Endothelial cell of umbilical vein (primary cell): Measurements from ENCODE around the gene MED23. TPM values are rescaled to one million over a fixed set of nuclear protein-coding genes. Genes with fewer than 3 reads are reported as not detected.

Source experiments
- BruUV-seq: library from RNA; stranded (reverse); fragments of 400-500 nt; replicated peaks from 2 replicates; lab custom pipeline; 2021; lab: Mats Ljungman, UMichigan
- CTCF ChIA-PET: fragments of 300-600, 350-600 bp; sonication (Branson Sonifier 250); formaldehyde crosslinking; loops from one replicate; lab custom pipeline; 2021; ENCODE audit warnings: antibody characterized with exemption, inconsistent platforms; lab: Charles Lee
- POLR2A ChIA-PET: fragments of 300-600, 350-600 bp; sonication (Branson Sonifier 250); formaldehyde crosslinking; loops from one replicate; lab custom pipeline; 2021; ENCODE audit warnings: antibody characterized with exemption, inconsistent platforms; lab: Charles Lee
- DNase-seq: peaks from one replicate; pipeline ENCODE4 v3.0.0-alpha.2; 2011; ENCODE audit warnings: low read depth, low spot score
- FAIRE-seq: peaks from 2 replicates; lab custom pipeline; 2011; peaks lifted over from hg19 to GRCh38; lab: Jason Lieb, UNC
- H2AFZ ChIP-seq: 2 replicates; pipeline ENCODE4 v1.6.0; 2012; ENCODE audit warnings: low read depth, low read length, control low read depth, inconsistent platforms
- H3K27ac ChIP-seq: 2 replicates; pipeline ENCODE4 v1.5.1; 2011; ENCODE audit warnings: low read depth, mild to moderate bottlenecking, control low read depth, low read length, moderate library complexity; ENCODE audit not compliant: insufficient read depth
- H3K27me3 ChIP-seq, 2 experiments: 2 replicates each; pipeline versions ENCODE4 v1.6.0 to v1.6.1; 2011; ENCODE audit warnings: low read length in 2 of 2, mixed read lengths in 1 of 2; ENCODE audit not compliant: control insufficient read depth in 2 of 2, insufficient read depth in 2 of 2
- H3K36me3 ChIP-seq, 2 experiments: 2 replicates in 1 of 2; 3 replicates in 1 of 2; pipeline ENCODE4 v1.5.1; 2011; ENCODE audit warnings: low read length in 2 of 2, mild to moderate bottlenecking in 1 of 2, moderate library complexity in 1 of 2; ENCODE audit not compliant: control insufficient read depth in 2 of 2, insufficient read depth in 2 of 2; ENCODE audit errors: extremely low read depth in 1 of 2
- H3K4me1 ChIP-seq: 3 replicates; pipeline ENCODE4 v1.5.1; 2011; ENCODE audit warnings: mild to moderate bottlenecking, low read length; ENCODE audit not compliant: control insufficient read depth, insufficient read depth; ENCODE audit errors: extremely low read depth
- H3K4me2 ChIP-seq: 2 replicates; pipeline ENCODE4 v1.6.1; 2011; ENCODE audit warnings: low read length, control low read depth, mixed read lengths; ENCODE audit not compliant: insufficient read depth
- H3K4me3 ChIP-seq, 3 experiments: fragments of 200-600 bp in 1 of 3; sonication (generic), shearing (Covaris generic) in 1 of 3; replicated peaks in 1 of 3; 2 replicates each; pipeline ENCODE4 v1.5.1; 2011 to 2016; ENCODE audit warnings: control low read depth in 3 of 3, low read length in 3 of 3, mild to moderate bottlenecking in 2 of 3, inconsistent platforms in 1 of 3, low read depth in 1 of 3, moderate library complexity in 1 of 3; ENCODE audit not compliant: insufficient read depth in 1 of 3
- H3K79me2 ChIP-seq: 2 replicates; pipeline ENCODE4 v1.6.0; 2012; ENCODE audit warnings: low read length, inconsistent platforms; ENCODE audit not compliant: control insufficient read depth, insufficient read depth
- H3K9ac ChIP-seq: replicated peaks from 2 replicates; pipeline ENCODE3; 2011; ENCODE audit warnings: low read length, control low read depth; ENCODE audit not compliant: insufficient read depth; ENCODE audit errors: extremely low read depth
- H3K9me1 ChIP-seq: replicated peaks from 3 replicates; pipeline ENCODE4 v1.6.0; 2011; ENCODE audit warnings: mild to moderate bottlenecking, low read length; ENCODE audit not compliant: control insufficient read depth, insufficient read depth; ENCODE audit errors: extremely low read depth
- H3K9me3 ChIP-seq: replicated peaks from 2 replicates; pipeline ENCODE4 v1.5.1; 2012; ENCODE audit warnings: low read length, inconsistent platforms; ENCODE audit not compliant: control insufficient read depth, insufficient read depth
- H4K20me1 ChIP-seq: replicated peaks from 2 replicates; pipeline ENCODE3; 2011; ENCODE audit warnings: mild to moderate bottlenecking, low read length; ENCODE audit not compliant: control insufficient read depth, insufficient read depth; ENCODE audit errors: extremely low read depth
- CTCF ChIP-seq, 2 donors: IDR thresholded peaks; 1 replicate in 1 of 2; 2 replicates in 1 of 2; pipeline ENCODE4 v1.5.1; 2011; ENCODE audit warnings: low read length in 2 of 2, mild to moderate bottlenecking in 2 of 2, moderate library complexity in 2 of 2, control low read depth in 1 of 2, inconsistent platforms in 1 of 2, low read depth in 1 of 2; ENCODE audit not compliant: insufficient read depth in 1 of 2; ENCODE audit errors: extremely low read depth in 1 of 2
- EZH2 ChIP-seq: IDR thresholded peaks from 2 replicates; pipeline ENCODE4 v1.6.1; 2012; ENCODE audit warnings: borderline replicate concordance, low read depth, mild to moderate bottlenecking, moderate library complexity, low read length, inconsistent platforms; ENCODE audit not compliant: severe bottlenecking
- FOS ChIP-seq: IDR thresholded peaks from 2 replicates; pipeline ENCODE4 v1.6.1; 2011; ENCODE audit warnings: mild to moderate bottlenecking, low read length, moderate library complexity, borderline replicate concordance; ENCODE audit not compliant: insufficient read depth
- GATA2 ChIP-seq: IDR thresholded peaks from 2 replicates; pipeline ENCODE4 v1.7.0; 2011; ENCODE audit warnings: low read depth, mild to moderate bottlenecking, moderate library complexity, mixed read lengths, low read length; ENCODE audit not compliant: insufficient read length, insufficient read depth
- JUN ChIP-seq: IDR thresholded peaks from 2 replicates; pipeline ENCODE4 v1.6.1; 2011; ENCODE audit warnings: borderline replicate concordance, low read depth; ENCODE audit not compliant: insufficient read length, insufficient read depth
- MAX ChIP-seq: IDR thresholded peaks from 2 replicates; pipeline ENCODE4 v1.6.1; 2011; ENCODE audit not compliant: insufficient read depth, insufficient read length
- MYC ChIP-seq: IDR thresholded peaks from one replicate; pipeline ENCODE4 v1.6.1; 2011; ENCODE audit warnings: mild to moderate bottlenecking, low read depth, low read length
- POLR2A ChIP-seq: IDR thresholded peaks from 2 replicates; pipeline ENCODE4 v1.6.1; 2012; ENCODE audit warnings: low read depth, mild to moderate bottlenecking, control low read depth, low read length
- POLR2AphosphoS5 ChIP-seq: IDR thresholded peaks from 2 replicates; pipeline ENCODE4 v1.6.1; 2012; ENCODE audit warnings: low read depth, mild to moderate bottlenecking, control low read depth, low read length, moderate library complexity; ENCODE audit not compliant: insufficient read depth
- dilution Hi-C: fragments of 300-500 bp; cut with MboI; formaldehyde crosslinking; loops from one replicate; pipeline ENCODE4 v1.15.0; 2019; ENCODE audit warnings: low sequenced_read_pairs; ENCODE audit not compliant: extremely low pct_ligation_motif_present
- intact Hi-C: fragments of 100-400 bp; cut with micrococcal nuclease; formaldehyde crosslinking; loops from one replicate; pipeline ENCODE4 v1.10.0; 2022
- polyA plus RNA-seq, 4 experiments: library from polyadenylated mRNA; depleted of rRNA in 3 of 4; stranded (reverse) in 3 of 4; unstranded in 1 of 4; fragments of >200 nt; gene quantifications; 2 replicates each; pipeline versions ENCODE4 v1.2.1 to v1.2.3, GENCODE V29; 2011 to 2012; ENCODE audit warnings: missing spikeins in 1 of 4
- total RNA-seq: library from RNA; stranded (reverse); gene quantifications from 2 replicates; pipeline ENCODE4 v1.2.3, GENCODE V29; 2021

The MED23 gene
- total and polyA plus RNA-seq, 2 donors (not counting 3 experiments of a cell fraction or from before 2014, with no cell fraction given), result 17.9 to 29.5 TPM

- Histone ChIP-seq H2AFZ (no peak overlapping the region), H3K36me3 (peaks cover 10 to 35% of the 10 kb centered on the region in 2 experiments), H3K4me3 (no peak overlapping the region), H3K79me2 (no peaks in the 10 kb centered on the region), H3K9me3 (no peaks in the 10 kb centered on the region), H3K9me1 (no peaks in the 10 kb centered on the region), H4K20me1 (no peaks in the 10 kb centered on the region), H3K4me2 (no peak overlapping the region), H3K4me1 (no peaks in the 10 kb centered on the region), H3K27ac (no peak overlapping the region), H3K27me3 (no peaks in the 10 kb centered on the region), H3K9ac (no peak overlapping the region)
- no peak for TF ChIP-seq JUN
- no peak for TF ChIP-seq EZH2
- TF ChIP-seq GATA2, result no peak
- no peak for TF ChIP-seq FOS
- no peak for TF ChIP-seq MYC
- no peak for TF ChIP-seq POLR2A
- no peak for TF ChIP-seq CTCF (IDR thresholded peaks at IDR 0.05; ENCODE audit: extremely low read depth in 1 of 2, insufficient read depth in 1 of 2, low read depth in 1 of 2, low read length in 2 of 2)
- TF ChIP-seq POLR2AphosphoS5, result no peak
- TF ChIP-seq MAX, result no peak
- FAIRE-seq (no peak), DNase-seq (no peak)
- intact Hi-C loops (no loop called here), dilution Hi-C loops (no loop called here)
- ChIA-PET POLR2A (no interaction called here), CTCF (no interaction called here)
- no TSS peak for BruUV-seq
Measured at GRCh38 chr6:131587909-131588308, 40.1 kb downstream of the MED23 start.
